ENCODE measurements around the gene ORAI1. TPM values are rescaled to one million over a fixed set of nuclear protein-coding genes. Genes with fewer than 3 reads are reported as not detected.
"Not testable (repeated sequence)": the region's sequence is repeated elsewhere in the genome, so short reads cannot be mapped to it uniquely, and the experiment has no call there.

The ORAI1 gene
- total RNA-seq, 1 donor from 2014 or later = 86.3 TPM

DNA sequence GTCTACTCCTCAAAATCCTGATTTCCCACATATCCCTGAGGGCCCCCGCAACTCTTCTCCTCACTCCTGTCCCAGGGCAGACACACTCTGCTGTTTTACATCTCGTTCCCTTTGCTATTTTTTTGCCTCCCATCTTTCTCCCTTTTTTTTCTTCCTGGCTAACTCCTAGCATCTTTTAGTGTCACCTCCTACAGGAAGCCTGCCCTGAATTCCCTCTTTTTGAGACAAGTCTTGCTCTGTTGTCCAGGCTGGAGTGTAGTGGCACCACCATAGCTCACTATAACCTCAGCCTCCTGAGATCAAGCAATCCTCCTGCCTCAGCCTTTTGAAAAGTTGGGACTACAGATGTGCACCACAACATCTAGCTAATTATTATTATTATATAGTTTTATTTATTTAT is 29.8 kb downstream of the ORAI1 start:
- TF ChIP-seq, protein P1, sequence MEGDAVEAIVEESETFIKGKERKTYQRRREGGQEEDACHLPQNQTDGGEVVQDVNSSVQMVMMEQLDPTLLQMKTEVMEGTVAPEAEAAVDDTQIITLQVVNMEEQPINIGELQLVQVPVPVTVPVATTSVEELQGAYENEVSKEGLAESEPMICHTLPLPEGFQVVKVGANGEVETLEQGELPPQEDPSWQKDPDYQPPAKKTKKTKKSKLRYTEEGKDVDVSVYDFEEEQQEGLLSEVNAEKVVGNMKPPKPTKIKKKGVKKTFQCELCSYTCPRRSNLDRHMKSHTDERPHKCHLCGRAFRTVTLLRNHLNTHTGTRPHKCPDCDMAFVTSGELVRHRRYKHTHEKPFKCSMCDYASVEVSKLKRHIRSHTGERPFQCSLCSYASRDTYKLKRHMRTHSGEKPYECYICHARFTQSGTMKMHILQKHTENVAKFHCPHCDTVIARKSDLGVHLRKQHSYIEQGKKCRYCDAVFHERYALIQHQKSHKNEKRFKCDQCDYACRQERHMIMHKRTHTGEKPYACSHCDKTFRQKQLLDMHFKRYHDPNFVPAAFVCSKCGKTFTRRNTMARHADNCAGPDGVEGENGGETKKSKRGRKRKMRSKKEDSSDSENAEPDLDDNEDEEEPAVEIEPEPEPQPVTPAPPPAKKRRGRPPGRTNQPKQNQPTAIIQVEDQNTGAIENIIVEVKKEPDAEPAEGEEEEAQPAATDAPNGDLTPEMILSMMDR (IDR thresholded peaks at IDR 0.05) = no peak
- H3K27me3 Mint-ChIP-seq = no peaks in the 10 kb centered on the region
- intact Hi-C loops (cut with micrococcal nuclease) = no loop called here
- ChIA-PET POLR2A (interaction anchor here (0.7 to 1.1 kb wide), 5 partner anchors 8 to 30 kb away, joined by 3 to 5 read pairs (median 3); partner anchors contain the start of gene ORAI1), CTCF (no interaction called here)
- H3K4me3 Mint-ChIP-seq = no peak overlapping the region
- no peak overlapping the region for H3K27ac Mint-ChIP-seq
- H3K4me1 Mint-ChIP-seq = peaks cover 22% of the 10 kb centered on the region
- H3K36me3 Mint-ChIP-seq (ENCODE audit: low read depth) = peaks cover 11% of the 10 kb centered on the region
- no peaks in the 10 kb centered on the region for H3K9me3 Mint-ChIP-seq
- DNase-seq = no peak
- no peak for ATAC-seq (ENCODE audit: low read depth)

DNA sequence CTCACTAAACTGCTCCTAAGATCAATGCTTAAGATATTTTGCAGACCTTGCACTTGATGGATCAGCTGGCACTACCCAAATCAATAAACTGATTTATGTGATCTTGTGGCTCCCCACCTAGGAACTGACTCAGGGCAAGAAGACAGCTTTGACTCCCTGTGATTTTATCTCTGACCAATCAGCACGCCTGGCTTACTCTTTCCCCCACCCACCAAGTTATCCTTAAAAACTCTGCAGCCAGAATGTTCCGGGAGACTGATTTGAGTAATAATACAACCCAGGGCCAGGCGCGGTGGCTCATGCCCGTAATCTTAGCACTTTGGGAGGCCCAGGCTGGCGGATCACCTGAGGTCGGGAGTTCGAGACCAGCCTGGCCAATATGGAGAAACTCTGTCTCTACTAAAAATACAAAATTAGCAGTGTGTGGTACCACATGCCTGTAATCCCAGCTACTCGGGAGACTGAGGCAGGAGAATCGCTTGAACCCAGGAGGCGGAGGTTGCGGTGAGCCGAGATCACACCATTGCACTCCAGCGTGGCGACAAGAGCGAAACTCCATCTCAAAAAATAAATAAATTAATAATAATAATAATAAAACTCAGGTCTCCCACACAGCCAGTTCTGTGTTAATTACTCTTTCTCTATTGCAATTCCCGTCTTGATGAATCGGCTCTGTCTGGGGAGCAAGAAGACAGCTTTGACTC is 31.1 kb downstream of the ORAI1 start:
- TF ChIP-seq, protein P1 (IDR thresholded peaks at IDR 0.05) = no peak
- no peak overlapping the region for H3K4me3 Mint-ChIP-seq
- H3K9me3 Mint-ChIP-seq = no peaks in the 10 kb centered on the region
- no peak for ATAC-seq (ENCODE audit: low read depth)
- peaks cover 5% of the 10 kb centered on the region for H3K36me3 Mint-ChIP-seq (ENCODE audit: low read depth)
- ChIA-PET CTCF (interaction anchor here (1.0 to 1.6 kb wide), 3 partner anchors 11 to 137 kb away, joined by 3 to 6 read pairs (median 4); no protein-coding TSS in a partner anchor), POLR2A (interaction anchor here (0.7 to 2.8 kb wide), 3 partner anchors 14 to 106 kb away, joined by 4 to 15 read pairs (median 8); partner anchors contain the start of gene ORAI1)
- peak overlapping the region; percentile 50 for H3K27ac Mint-ChIP-seq
- DNase-seq = no peak
- intact Hi-C loops (cut with micrococcal nuclease) = no loop called here
- H3K27me3 Mint-ChIP-seq = no peaks in the 10 kb centered on the region
- peaks cover 22% of the 10 kb centered on the region for H3K4me1 Mint-ChIP-seq

DNA sequence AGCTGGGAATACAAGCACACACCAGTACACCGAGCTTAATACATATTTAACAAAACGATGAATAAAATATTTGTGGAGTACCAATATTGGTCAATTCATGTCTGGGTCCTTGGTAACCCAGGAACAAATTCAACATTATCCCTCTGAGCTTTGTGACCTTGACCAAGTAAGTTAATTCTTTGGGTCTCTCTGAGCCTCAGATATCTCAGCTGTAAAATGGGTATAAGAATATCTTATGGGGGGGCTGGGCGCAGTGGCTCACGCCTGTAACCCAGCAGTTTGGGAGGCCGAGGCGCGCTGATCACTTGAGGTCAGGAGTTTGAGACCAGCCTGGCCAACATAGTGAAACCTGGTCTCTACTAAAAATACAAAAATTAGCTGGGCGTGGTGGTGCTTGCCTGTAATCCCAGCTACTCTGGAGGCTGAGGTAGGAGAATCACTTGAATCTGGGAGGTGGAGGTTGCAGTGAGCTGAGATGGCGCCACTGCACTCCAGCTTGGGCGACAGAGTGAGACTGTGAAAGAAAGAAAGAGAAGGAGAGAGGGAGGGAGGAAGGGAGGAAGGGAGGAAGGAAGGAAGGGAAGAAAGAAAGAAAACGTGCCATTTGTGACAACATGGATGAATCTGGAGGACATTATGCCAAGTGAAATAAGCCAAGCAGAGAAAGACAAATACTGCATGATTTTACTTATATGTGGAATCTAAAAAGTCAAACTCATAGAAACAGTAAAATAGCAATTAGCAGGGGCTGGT is 35.2 kb downstream of the ORAI1 start:
- ATAC-seq (ENCODE audit: low read depth); H3K27ac Mint-ChIP-seq; H3K27me3 Mint-ChIP-seq; H3K9me3 Mint-ChIP-seq; intact Hi-C loops (cut with micrococcal nuclease); DNase-seq; H3K4me3 Mint-ChIP-seq: not testable (repeated sequence)
- H3K4me1 Mint-ChIP-seq = peaks cover 53% of the 10 kb centered on the region
- H3K36me3 Mint-ChIP-seq (ENCODE audit: low read depth) = peaks cover 15% of the 10 kb centered on the region
- CTCF ChIA-PET = interaction anchor here (0.8 to 1.8 kb wide), 2 partner anchors 19 to 109 kb away, joined by 3 to 5 read pairs; no protein-coding TSS in a partner anchor
- POLR2A ChIA-PET = interaction anchor here (0.5 to 1.2 kb wide), 2 partner anchors 34 to 1012 kb away, joined by 3 to 8 read pairs; no protein-coding TSS in a partner anchor

DNA sequence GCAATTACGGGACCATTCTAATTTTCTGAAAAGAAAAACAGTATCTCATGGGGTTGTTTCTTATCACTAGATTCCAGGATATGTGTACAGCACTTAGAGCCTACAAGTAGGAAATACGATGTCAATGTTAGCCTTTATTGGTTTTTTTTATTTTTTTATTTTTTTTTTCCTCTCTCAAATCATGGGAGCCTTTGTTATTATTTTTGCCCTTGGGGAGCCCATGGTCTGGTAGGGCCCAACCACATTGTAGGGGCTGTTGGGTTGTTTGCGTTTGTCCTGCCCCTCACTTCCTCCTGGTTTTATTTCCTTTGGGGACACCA is 37.2 kb downstream of the ORAI1 start:
- H3K36me3 Mint-ChIP-seq (ENCODE audit: low read depth) = peaks cover 23% of the 10 kb centered on the region
- DNase-seq = no peak
- ChIA-PET POLR2A (interaction anchor here (0.6 to 2.9 kb wide), 12 partner anchors 9 to 387 kb away, joined by 3 to 63 read pairs (median 5); partner anchors contain the start of genes KDM2B and ORAI1), CTCF (interaction anchor here (1.0 kb wide), 2 partner anchors 19 to 111 kb away, joined by 3 to 4 read pairs; no protein-coding TSS in a partner anchor)
- no peaks in the 10 kb centered on the region for H3K27me3 Mint-ChIP-seq
- H3K4me1 Mint-ChIP-seq = peaks cover 49% of the 10 kb centered on the region
- peak overlapping the region; percentile 92 for H3K27ac Mint-ChIP-seq
- ATAC-seq (ENCODE audit: low read depth) = no peak
- TF ChIP-seq, protein P1 (IDR thresholded peaks at IDR 0.05) = no peak
- intact Hi-C loops (cut with micrococcal nuclease) = no loop called here
- no peaks in the 10 kb centered on the region for H3K9me3 Mint-ChIP-seq
- peak overlapping the region; percentile 90 for H3K4me3 Mint-ChIP-seq

DNA sequence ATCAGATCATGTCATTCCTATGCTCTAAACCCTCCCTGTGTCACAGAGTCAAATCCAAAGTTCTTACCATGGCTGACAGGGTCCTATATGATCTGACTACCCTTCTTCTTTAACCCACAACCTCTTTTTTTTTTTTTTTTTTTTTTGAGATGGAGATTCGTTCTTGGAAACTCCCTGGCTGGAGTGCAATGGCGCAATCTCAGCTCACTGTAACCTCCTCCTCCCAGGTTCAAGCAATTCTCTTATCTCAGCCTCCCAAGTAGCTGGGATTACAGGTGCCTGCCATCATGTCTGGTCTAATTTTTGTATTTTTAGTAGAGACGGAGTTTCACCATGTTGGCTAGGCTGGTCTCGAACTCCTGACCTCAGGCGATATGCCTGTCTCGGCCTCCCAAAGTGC is 40.5 kb downstream of the ORAI1 start:
- DNase-seq; ATAC-seq (ENCODE audit: low read depth); H3K9me3 Mint-ChIP-seq; intact Hi-C loops (cut with micrococcal nuclease); H3K4me3 Mint-ChIP-seq; H3K27me3 Mint-ChIP-seq: not testable (repeated sequence)
- peaks cover 25% of the 10 kb centered on the region for H3K36me3 Mint-ChIP-seq (ENCODE audit: low read depth)
- ChIA-PET CTCF (interaction anchor here (0.6 to 8.2 kb wide), 2 partner anchors 115 to 128 kb away, joined by 3 to 158 read pairs; no protein-coding TSS in a partner anchor), POLR2A (interaction anchor here (0.6 to 2.4 kb wide), 10 partner anchors 8 to 199 kb away, joined by 3 to 14 read pairs (median 6); partner anchors contain the start of gene ORAI1)
- peak overlapping the region; percentile 73 for H3K27ac Mint-ChIP-seq
- H3K4me1 Mint-ChIP-seq = peaks cover 44% of the 10 kb centered on the region
